Fibroblast of the conjunctiva (primary cell): ENCODE measurements around the gene JPT2.

Experiments used
- DNase-seq: peaks from one replicate; pipeline ENCODE4 v3.0.0-alpha.2; 2010; ENCODE audit warnings: low read depth

Gene JPT2

DNA sequence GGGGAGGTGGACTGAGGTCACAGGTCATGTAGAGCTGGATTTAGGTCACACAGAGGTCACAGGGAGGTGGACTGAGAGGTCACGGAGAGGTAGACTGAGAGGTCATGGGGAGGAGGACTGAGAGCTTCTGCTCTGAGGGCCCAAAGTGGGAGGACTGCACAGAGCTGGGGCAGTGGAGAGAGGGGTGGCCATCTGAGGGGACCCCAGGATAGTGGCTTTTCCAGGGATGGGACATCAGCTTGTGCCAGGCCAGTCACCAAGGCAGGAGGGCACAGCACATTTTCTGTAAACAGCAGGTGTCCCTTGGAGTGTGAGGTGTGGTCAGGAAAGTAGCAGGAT is 26.1 kb upstream of the JPT2 start:
- DNase-seq = no peak

DNA sequence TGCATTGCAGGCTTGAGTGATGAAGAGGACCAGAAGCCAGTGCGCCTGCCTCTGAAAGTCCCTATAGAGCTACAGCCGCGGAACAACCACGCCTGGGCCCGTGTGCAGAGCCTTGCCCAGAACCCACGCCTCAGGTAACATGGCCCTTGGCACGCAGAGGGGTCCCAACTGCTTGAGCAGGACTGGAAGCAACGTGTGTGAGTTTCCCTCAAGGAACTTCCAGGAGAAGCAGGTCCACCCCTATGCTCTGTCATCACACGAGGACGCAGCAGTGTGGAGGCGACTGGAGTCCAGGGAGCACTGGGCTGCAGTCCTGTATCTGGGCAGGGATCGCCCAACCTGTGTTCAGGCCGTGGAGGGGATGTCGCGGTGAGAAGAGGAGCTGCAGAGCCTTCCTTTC is 25.1 kb upstream of the JPT2 start:
- DNase-seq = no peak

DNA sequence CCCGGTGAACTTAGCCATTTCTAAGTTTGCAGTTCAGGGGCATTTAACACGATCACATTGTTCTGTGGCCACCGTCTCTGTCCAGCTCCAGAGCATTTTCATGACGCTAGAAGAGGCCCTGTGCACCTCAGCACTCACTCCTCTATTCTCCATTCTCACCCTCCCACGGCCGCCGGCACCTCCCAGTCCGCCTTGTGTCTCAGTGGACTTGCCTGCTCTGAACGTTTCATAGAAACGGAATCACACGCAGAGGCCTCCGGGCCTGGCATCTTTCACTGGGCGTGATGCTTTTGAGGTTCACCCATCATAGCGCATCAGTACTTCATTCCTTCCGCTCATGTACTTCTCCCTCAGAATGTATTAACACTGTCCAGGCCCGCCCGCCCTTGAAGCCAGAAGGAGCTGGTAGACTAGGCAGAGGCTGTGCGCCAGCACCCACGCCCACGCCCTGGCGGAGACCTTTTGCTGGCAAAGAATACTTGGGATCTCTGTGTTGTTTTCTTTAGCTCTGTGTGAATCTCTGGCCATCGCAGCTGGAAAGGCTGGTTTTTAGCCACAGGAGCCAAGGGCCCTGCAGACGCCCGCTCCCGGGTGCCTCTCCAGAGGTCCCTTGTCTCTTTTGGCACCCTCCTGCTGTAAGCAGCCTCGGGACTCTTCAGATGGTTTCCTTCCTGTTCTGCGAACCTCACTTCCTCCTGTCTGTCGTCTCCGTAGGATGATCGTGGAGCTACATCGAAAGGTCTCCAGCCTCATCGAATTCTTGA is 23.4 kb upstream of the JPT2 start:
- DNase-seq = no peak

DNA sequence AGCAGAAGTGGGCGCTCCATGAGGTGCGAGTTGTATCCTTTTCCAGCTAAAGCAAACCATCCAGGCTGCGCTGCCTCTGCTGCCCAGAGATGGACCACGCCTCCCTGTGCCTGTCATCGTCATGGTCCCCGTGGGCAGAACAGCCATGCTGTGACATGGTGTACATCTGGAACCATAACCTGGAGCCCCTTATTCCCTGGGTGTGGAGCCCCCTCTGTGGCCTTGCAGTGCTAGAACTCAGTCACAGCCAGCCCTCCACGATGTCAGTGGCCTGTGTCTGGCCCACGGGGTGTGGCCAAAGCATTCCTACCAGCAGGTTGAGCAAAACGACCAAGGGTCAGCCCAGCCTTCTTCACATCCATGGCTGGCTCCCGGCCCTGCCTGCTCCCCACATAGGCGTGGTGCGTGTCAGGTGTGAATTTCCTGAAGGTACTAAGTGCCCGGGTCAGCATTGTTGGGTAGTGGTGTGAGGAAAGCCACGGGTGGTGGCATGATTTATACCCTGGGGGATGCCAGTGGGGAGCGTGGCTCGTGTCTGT is 22.7 kb upstream of the JPT2 start:
- no peak for DNase-seq

DNA sequence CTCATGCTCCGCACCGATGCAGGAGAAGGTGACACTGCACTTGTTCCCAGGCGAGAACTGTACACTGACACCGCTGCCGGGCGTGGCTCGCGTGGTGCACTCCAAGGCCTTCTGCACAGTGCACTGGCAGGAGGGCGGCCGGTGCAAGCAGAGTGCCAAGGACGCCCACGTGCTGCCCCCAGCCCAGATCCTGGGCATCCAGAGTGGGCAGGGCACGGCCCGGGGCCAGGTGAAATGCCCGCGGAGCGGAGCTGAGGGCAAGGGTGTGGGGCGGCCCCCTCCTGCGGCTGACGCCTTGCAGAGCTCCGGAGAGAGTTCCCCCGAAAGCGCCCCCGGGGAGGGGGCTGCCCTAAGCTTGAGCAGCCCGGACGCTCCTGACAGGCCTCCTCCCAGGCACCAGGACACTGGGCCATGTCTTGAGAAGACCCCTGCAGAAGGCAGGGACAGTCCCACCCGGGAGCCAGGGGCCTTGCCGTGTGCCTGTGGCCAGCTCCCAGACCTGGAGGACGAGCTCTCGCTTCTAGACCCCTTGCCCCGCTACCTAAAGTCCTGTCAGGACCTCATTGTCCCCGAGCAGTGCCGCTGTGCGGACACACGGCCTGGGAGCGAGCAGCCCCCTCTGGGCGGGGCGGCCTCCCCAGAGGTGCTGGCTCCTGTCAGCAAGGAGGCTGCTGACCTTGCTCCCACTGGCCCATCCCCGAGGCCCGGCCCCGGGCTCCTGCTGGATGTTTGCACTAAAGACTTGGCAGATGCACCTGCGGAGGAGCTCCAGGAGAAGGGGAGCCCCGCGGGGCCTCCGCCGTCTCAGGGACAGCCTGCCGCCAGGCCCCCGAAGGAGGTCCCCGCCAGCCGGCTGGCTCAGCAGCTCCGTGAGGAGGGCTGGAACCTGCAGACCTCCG is 21.9 kb upstream of the JPT2 start:
- no peak for DNase-seq

DNA sequence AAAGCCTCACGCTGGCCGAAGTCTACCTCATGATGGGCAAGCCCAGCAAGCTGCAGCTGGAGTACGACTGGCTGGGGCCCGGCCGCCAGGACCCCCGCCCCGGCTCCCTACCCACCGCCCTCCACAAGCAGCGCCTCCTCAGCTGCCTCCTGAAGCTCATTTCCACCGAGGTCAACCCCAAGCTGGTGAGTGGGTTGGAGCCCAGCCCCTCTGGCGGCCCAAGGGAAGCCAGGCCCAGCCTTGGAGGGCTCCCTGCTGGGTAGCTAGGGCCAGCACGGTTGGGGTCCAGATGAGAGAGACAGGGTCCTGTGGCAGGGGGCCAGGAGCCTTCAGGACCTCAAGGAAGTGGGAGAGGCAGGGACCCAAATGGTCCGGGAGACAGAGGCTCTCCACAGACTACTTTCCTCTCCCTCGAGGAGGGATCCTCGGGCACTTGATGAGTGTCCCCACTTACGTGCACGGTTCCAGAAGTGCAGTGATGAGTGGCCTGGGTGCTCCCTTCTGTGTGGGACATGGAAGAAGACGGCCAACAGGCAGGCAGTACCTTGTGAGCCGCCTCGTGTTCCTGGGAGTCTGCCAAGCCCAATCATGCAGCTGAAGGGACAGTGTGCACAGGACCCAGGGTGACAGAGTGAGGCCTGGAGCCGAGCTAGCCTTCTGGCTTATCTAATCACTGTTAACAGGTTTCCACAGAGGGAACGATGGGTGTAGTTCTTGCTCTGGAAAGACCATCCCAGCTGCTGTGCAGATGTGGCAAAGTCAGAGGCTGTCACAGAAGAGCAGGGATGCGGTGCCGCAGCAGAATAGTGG is 21.1 kb upstream of the JPT2 start:
- DNase-seq = no peak

DNA sequence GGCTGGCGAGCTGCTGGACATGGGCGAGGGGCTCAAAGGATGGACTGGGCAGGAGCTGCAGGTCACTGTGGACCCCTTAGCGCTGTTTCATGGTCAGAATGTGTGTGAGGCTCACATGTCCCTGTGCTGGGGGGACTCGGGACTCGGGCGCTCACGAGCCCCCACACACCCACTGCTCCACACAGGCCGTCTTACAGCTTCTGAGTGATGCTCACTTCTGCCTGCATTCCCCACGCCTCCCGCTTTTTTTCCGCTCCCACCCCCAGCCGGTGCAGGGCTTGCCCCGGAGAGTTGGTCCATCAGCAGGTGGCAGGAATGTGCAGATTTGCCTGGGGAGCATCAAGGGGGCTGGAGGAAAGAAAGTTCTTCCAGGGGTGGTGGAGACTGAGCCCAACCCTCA is 20.2 kb upstream of the JPT2 start:
- no peak for DNase-seq

DNA sequence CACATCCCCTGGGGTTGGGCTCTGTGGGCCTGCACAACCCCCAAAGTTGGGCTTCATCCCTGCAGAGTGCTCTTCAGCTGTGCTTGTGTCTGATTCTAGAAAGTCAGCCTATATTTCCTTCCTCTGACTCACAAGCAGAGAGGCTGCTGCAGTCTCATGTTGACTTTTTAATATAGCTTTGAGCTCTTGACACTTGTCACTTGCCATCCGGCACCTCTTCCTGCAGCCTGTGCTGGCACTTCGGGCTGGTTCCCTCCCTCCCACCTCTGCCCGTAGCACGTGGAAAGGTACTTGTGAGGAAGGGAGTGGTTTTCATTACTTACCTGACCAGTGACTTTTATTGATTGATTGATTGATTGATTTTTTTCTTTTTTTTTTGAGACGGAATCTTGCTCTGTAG is 19.0 kb upstream of the JPT2 start:
- no peak for DNase-seq

DNA sequence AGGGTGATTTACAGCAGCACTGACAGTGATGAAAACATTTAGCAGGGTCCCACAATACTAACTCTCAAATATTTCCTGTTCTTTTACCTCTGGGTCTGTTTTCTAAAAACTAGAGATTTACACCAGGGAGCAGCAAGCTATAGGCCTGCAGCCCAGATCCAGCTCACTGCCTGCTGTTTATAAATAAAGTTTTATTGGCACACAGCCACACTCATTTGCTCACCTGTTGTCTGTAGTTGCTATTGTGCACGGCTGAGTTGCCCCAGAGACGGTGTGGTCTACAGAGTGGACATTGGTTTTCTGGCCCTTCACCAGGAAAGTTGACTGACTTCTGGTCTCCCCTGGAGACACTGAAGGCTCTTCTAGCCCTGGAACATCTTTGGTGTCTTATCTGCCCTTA is 16.3 kb upstream of the JPT2 start:
- DNase-seq = no peak

DNA sequence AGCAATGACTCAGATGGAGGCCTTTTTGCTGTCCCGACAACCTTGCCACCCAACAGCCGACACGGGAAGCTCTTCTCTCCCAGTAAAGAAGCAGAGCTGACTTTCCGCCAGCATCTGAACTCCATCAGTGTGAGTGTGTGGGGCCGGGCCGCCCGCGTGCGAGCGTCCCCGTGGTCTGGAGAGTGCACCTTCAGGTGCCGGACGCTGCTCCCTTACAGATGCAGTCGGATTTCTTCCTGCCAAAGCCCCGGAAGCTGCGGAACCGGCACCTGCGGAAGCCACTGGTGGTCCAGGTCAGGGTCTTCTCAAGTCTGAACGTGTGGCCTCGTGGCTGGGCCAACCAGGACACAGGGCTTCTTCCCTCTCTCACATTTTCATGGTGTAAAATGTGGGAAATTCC is 15.5 kb upstream of the JPT2 start:
- no peak for DNase-seq

DNA sequence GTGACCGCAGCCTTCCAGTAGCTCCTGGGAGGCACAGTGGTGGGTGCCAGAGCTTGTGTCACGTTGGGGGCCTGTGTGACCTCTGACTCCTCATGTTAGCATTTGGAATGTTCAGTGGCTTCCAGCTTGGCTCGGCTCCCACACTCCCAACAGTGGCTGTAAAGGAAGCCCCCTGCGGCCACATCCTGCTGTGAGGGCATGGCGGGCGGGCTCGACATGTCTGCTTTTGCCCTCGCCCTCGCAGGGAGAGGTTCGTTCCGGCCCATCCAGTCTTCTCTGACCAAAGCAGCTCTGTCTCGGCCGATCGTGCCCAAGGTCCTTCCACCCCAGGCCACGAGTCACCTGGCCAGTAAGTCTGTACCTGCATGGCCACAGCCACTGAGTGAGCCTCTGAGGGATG is 12.2 kb upstream of the JPT2 start:
- no peak for DNase-seq

DNA sequence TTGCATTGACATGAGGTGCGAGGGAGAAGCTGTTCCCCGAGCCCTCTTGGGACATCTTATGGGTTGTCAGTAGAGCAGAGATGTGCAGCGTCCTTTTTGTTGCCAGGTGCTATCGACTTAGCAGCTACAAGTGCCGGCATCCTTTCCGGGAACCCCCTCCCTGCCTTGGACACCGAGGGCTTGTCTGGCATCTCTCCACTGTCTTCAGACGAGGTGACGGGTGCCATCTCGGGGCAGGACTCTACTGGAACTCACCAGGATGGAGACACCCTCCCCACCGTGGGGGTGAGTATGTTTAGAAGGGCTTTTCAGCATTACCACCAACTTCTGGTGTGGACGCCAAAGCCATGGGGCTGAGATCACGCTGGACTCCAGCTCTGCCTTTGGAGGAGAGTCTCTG is 11.8 kb upstream of the JPT2 start:
- DNase-seq = no peak

DNA sequence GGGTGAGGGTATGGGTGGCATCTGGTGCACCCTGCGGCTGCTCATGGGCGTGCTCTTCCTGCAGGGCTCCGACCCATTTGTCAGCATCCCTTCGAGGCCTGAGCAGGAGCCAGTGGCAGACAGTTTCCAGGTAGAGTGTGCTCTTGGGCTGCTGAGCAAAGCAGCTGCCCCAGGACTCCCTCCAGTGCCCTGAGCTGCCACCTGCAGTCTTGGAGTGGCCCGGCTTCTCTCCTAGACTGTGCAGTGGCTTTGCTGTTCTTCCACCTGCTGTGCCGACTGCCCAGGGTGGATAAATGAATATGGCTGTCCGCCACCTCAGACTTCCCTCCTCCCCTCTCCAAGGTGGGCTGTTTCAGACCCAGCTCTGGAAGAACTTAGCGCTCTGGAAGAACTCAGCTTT is 10.8 kb upstream of the JPT2 start:
- DNase-seq = no peak

DNA sequence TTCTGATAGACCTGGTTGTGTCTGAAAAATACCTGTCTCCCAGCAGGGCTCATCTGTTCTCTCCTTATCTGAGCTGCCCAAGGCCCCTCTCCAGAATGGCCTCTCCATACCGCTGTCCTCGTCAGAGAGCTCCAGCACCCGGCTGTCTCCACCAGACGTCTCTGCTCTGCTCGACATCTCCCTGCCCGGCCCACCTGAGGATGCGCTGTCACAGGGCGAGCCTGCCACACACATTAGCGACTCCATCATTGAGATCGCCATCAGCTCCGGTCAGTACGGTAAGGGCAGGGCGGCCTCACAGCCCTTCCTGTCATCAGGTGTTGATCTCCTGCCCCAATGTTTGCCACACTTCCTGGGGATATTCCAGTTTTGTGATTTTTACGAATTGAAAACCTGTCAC is 10.2 kb upstream of the JPT2 start:
- no peak for DNase-seq

DNA sequence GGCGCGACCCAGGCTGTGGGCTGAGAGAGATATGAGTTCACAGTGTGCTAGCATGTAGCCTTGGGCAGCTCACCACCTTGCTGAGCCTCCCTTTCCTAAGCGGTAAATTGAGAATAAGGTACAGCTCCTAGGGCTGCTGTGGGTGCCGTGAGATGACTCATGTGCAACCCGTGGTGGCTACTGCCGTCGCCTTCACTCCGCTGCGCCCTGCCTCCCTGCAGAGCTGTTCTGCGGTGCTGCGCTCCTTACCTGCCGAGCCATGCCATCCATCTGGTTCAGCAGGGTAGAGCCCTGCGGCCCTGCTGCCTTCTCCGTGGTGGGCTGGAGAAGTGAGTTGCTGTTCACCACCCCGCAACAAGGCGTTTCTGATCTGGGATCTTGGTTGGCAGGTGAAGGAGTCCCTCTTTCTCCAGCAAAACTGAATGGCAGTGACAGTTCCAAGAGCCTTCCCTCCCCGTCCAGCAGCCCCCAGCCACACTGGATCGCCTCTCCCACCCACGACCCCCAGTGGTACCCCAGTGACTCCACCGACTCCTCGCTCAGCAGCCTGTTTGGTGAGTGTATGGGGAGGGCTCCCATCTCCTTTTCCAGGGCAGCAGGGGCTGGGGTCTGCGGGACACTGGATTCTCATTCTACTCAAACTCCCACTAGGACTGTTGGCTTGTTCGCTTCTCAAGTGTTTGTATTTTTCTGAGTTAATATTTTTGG is 9.3 kb upstream of the JPT2 start:
- DNase-seq = no peak

DNA sequence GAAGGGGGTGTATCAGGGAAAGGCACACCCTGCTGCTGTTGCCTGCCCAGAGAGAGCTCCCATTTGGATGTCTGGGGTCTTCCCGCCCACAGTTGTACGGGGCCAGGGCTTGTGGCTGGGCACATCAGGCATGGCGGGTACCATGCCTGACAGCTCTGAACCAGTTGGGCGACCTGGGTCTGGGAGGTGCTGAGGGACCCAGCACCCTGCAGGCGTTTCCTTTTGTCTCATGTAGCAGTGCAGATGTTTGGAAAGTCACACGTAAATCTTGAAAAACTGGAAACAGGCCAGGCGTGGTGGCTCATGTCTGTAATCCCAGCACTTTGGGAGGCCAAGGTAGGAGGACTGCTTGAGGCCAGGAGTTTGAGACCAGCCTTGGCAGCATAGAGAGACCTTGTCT is 8.4 kb upstream of the JPT2 start:
- no peak for DNase-seq

DNA sequence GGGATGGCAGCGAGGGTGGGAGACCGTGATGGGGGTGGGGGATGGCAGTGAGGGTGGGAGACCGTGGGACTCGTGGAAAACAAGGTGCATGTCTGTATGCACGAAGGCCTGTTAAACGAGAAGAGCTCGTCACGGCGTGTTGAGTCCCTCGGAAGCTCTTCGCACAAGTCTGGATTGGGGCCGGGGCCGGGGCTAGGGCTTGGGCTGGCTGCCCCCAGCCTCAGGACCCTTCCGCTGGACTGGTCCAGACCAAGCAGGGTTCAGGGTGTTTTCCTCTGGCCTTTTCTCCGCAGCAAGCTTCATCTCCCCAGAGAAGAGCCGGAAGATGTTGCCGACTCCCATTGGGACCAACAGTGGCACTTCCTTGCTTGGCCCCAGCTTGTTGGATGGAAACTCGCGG is 7.7 kb upstream of the JPT2 start:
- no peak for DNase-seq

DNA sequence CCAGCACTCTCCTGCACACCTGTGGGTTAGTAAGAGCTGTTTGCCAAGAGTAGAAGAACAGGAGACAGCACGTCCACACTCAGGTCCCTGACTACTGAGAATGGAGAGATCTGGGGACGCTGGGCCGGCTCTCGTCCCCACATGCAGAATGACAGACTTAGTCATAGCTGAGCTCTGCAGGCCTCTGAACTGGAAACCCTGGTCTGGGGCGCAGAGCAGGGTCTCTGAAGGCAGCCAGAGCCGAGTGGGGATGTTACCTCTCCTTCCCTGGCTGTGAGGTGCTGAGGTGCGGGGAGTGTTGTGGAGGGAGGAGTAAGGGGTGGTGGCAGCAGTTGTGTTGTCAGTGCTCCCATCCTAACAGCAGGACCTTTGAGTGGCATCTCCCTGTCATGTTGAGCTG is 7.2 kb upstream of the JPT2 start:
- DNase-seq = no peak

DNA sequence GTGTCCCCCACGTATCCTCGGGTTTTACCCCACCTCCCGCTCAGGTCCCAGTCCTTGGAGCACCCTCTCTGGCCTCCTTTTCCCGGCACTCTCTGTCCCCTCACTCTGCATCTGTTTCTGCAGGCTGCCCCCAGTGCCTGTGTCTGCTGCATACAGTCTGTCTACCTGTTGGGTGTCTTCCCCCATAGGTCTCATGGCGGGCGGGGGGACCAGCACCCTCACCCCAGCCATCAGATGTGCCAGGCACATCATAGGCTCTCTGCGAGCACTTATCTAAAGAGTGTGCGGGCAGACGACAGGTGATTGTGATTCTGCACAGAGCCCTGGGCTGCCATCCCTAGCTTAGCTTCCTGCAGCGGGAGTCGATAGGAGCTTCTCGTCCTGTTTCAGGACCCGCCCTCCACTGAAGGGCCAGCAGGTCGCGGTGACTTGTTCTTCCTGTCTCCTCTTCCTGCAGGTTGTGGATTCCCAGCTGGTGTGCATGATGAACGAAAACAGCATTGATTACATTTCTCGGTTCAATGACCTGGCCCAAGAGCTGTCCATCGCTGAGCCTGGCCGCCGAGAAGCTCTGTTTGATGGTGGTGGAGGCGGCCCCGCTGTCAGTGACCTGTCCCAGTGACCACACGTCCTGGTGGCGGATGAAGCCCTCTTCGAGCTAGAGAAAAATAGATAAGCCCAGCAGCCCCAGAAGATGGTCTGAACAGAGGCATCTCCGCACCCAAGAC is 4.5 kb upstream of the JPT2 start:
- DNase-seq = no peak

DNA sequence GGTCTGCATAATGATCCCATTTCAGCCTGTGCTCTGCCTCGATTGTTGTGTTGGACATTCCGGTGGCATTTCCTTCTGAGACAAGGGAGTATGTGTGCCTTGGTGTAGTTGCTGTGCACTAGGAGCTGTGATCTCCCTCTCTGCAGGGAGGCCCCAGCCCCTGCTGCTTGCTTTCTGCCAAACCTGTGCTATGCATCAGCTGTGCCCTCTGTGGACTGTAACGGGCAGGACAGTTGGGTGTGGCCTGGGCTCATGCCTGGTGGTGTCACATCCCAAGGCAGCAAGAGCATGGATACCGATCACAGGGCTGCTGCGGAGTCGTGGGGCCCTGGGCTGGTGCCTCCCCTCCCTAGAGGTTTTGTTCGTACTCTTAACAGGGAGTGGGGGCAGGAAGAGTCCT is 3.8 kb upstream of the JPT2 start:
- no peak for DNase-seq
